CD14-positive monocyte (primary cell): ENCODE data around the gene B3GLCT. TPM values are rescaled to one million over a fixed set of nuclear protein-coding genes. Genes with fewer than 3 reads are reported as not detected.

Source experiments
- DNase-seq, 3 donors: peaks; one replicate each; pipeline ENCODE4 v3.0.0-alpha.2; 2011 to 2022
- H2AFZ ChIP-seq: 2 replicates; pipeline ENCODE4 v1.6.0; 2012; ENCODE audit warnings: mild to moderate bottlenecking, low read depth, low read length, inconsistent platforms; ENCODE audit not compliant: insufficient read depth, poor library complexity, severe bottlenecking
- H3K27ac ChIP-seq, 2 donors: 1 replicate in 1 of 2; 2 replicates in 1 of 2; pipeline ENCODE4 v1.5.1; 2012 to 2013; ENCODE audit warnings: low read length in 2 of 2, control low read depth in 1 of 2, inconsistent platforms in 1 of 2, low read depth in 1 of 2, mild to moderate bottlenecking in 1 of 2
- H3K27me3 ChIP-seq, 2 donors: one replicate each; pipeline versions ENCODE4 v1.6.0 to v1.6.1; 2011 to 2013; ENCODE audit warnings: low read length in 2 of 2; ENCODE audit not compliant: control insufficient read depth in 2 of 2, insufficient read depth in 2 of 2
- H3K36me3 ChIP-seq, 2 donors: replicated peaks in 1 of 2; 1 replicate in 1 of 2; 2 replicates in 1 of 2; pipeline versions ENCODE4 v1.5.1 to v1.6.1; 2012 to 2013; ENCODE audit warnings: low read length in 2 of 2, control low read depth in 1 of 2, inconsistent platforms in 1 of 2, mild to moderate bottlenecking in 1 of 2; ENCODE audit not compliant: insufficient read depth in 2 of 2, control insufficient read depth in 1 of 2
- H3K4me1 ChIP-seq, 2 donors: 1 replicate in 1 of 2; 2 replicates in 1 of 2; pipeline versions ENCODE4 v1.5.1 to v1.6.1; 2012 to 2013; ENCODE audit warnings: low read length in 2 of 2, control low read depth in 1 of 2, inconsistent platforms in 1 of 2, mild to moderate bottlenecking in 1 of 2, moderate library complexity in 1 of 2; ENCODE audit not compliant: insufficient read depth in 2 of 2, control insufficient read depth in 1 of 2
- H3K4me2 ChIP-seq: replicated peaks from 2 replicates; pipeline ENCODE3; 2012; ENCODE audit warnings: low read length, moderate library complexity, mild to moderate bottlenecking; ENCODE audit not compliant: poor library complexity, severe bottlenecking; ENCODE audit errors: extremely low read depth
- H3K4me3 ChIP-seq, 3 experiments: fragments of 200-600 bp in 1 of 3; sonication (generic) in 1 of 3; replicated peaks in 1 of 3; 1 replicate in 2 of 3; 2 replicates in 1 of 3; pipeline ENCODE4 v1.5.1; 2011 to 2013; ENCODE audit warnings: low read length in 3 of 3, mild to moderate bottlenecking in 3 of 3, control low read depth in 2 of 3, low read depth in 2 of 3, inconsistent platforms in 1 of 3, moderate library complexity in 1 of 3
- H3K79me2 ChIP-seq: 2 replicates; pipeline ENCODE4 v1.6.0; 2012; ENCODE audit warnings: mild to moderate bottlenecking, control low read depth, inconsistent platforms, low read length, moderate library complexity; ENCODE audit not compliant: insufficient read depth
- H3K9ac ChIP-seq: 2 replicates; pipeline ENCODE4 v1.6.0; 2017; ENCODE audit warnings: low read length, mild to moderate bottlenecking; ENCODE audit not compliant: insufficient read depth, poor library complexity, severe bottlenecking
- H3K9me3 ChIP-seq, 2 donors: replicated peaks in 1 of 2; 1 replicate in 1 of 2; 2 replicates in 1 of 2; pipeline versions ENCODE4 v1.5.1 to v1.6.1; 2012 to 2013; ENCODE audit warnings: low read length in 2 of 2, control low read depth in 1 of 2; ENCODE audit not compliant: control insufficient read depth in 1 of 2, insufficient read depth in 1 of 2
- H4K20me1 ChIP-seq: 2 replicates; pipeline ENCODE4 v1.6.0; 2012; ENCODE audit warnings: mild to moderate bottlenecking, low read length, control low read depth, moderate library complexity; ENCODE audit not compliant: insufficient read depth
- H3K27ac Mint-ChIP-seq, 7 donors: one replicate each; pipeline ENCODE4 v1.8.0; 2020; ENCODE audit warnings: mild to moderate bottlenecking in 7 of 7, mixed read lengths in 7 of 7, moderate library complexity in 6 of 7, inconsistent platforms in 2 of 7
- H3K27me3 Mint-ChIP-seq, 3 donors: one replicate each; pipeline ENCODE4 v1.8.0; 2021 to 2022; ENCODE audit warnings: low read depth in 3 of 3, mild to moderate bottlenecking in 3 of 3, mixed read lengths in 3 of 3, moderate library complexity in 3 of 3, inconsistent platforms in 1 of 3
- H3K36me3 Mint-ChIP-seq, 2 donors: one replicate each; pipeline ENCODE4 v1.8.0; 2020; ENCODE audit warnings: mixed read lengths in 2 of 2, inconsistent platforms in 1 of 2, mild to moderate bottlenecking in 1 of 2
- H3K4me1 Mint-ChIP-seq: one replicate; pipeline ENCODE4 v1.8.0; 2020; ENCODE audit warnings: mild to moderate bottlenecking, mixed read lengths
- H3K4me3 Mint-ChIP-seq, 2 donors: one replicate each; pipeline ENCODE4 v1.8.0; 2020; ENCODE audit warnings: mild to moderate bottlenecking in 2 of 2, mixed read lengths in 2 of 2, moderate library complexity in 1 of 2
- H3K9me3 Mint-ChIP-seq, 7 donors: one replicate each; pipeline ENCODE4 v1.8.0; 2020 to 2022; ENCODE audit warnings: mixed read lengths in 7 of 7, mild to moderate bottlenecking in 6 of 7, moderate library complexity in 6 of 7, inconsistent platforms in 2 of 7
- WGBS: methylation state at CpG from one replicate; pipeline ENCODE4 v1.1.5; 2013; ENCODE audit warnings: missing lambda C conversion rate; ENCODE audit not compliant: insufficient coverage; 5-methylcytosine and 5-hydroxymethylcytosine counted together
- intact Hi-C, 2 donors: fragments of 100-400 bp; cut with micrococcal nuclease; formaldehyde crosslinking; loops; one replicate each; pipeline versions ENCODE4 v1.15.0 to v1.15.1; 2023
- polyA plus RNA-seq, 3 donors: library from polyadenylated mRNA; depleted of rRNA in 1 of 3; unstranded in 2 of 3; stranded (reverse) in 1 of 3; fragments of 300-500 nt in 2 of 3; fragments of >200 nt in 1 of 3; fragmentation: Illumina TruSeq in 2 of 3; gene quantifications; 1 replicate in 2 of 3; 2 replicates in 1 of 3; pipeline ENCODE4 v1.2.3, GENCODE V29; 2012 to 2021
- TF ChIP-seq, protein P1 (sequence below): fragments of 200-600 bp; IDR thresholded peaks from one replicate; pipeline ENCODE4 v1.8.0; 2022; ENCODE audit warnings: antibody characterized with exemption, mild to moderate bottlenecking

The B3GLCT gene
- polyA plus RNA-seq, 3 donors = 0.63 to 2.0 (median 2.0) TPM

DNA sequence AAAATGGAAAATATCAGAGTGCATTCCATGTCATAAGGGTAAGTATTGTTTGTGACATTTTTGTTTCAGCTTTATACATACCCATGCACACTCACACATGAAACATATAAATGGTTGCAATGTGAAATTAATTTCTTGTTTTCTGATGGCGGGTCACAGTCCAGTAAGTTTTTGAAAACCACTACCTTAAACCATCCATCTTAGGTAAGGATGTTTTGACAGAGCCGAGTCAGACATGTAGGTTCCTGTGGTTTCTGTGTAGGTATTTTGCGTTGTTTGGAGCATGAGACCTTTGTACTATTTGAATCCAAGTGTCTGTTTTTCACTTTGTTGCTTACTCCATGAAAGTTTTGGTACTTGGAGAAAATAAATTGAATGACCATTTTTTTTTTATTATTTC, 121.7 kb downstream of the B3GLCT start:
- H2AFZ ChIP-seq = no peak overlapping the region
- intact Hi-C loops = no loop called here
- H3K4me2 ChIP-seq = no peak overlapping the region

DNA sequence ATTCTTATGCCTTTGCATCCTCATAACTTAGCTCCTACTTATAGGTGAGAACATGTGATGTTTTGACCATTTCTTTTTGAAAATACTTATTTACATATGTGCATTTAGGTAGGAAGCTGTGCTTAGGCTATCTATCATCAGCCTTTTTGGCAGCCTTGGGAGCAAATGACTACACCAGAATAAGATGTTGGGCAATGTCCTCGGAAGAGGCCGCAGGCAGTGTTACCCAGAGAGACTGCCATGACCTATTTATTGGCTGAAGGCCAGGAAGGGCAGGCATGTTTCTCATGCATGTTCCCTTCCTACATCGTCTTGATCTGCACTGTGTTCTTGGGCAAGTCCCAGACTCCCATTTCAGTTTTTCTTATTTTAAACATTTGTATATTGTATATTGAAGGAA, 122.3 kb downstream of the B3GLCT start:
- no peaks in the 10 kb centered on the region for H3K4me1 Mint-ChIP-seq
- Histone ChIP-seq H3K4me1 (no peaks in the 10 kb centered on the region), H3K27me3 (no peaks in the 10 kb centered on the region), H4K20me1 (no peaks in the 10 kb centered on the region), H3K9ac (no peak overlapping the region), H2AFZ (no peak overlapping the region), H3K4me3 (no peak overlapping the region), H3K79me2 (no peaks in the 10 kb centered on the region), H3K9me3 (peaks cover 3 to 6% of the 10 kb centered on the region in 2 donors), H3K4me2 (no peak overlapping the region), H3K36me3 (no peaks in the 10 kb centered on the region), H3K27ac (no peak overlapping the region)
- DNase-seq = no peak
- H3K27ac Mint-ChIP-seq = no peak overlapping the region
- H3K27me3 Mint-ChIP-seq = no peaks in the 10 kb centered on the region
- WGBS = 83% methylated on average over 2 of the region's 3 CpGs
- peaks cover 0 to 6% (median 2%) of the 10 kb centered on the region in 7 donors for H3K9me3 Mint-ChIP-seq
- intact Hi-C loops = no loop called here
- TF ChIP-seq, protein P1, sequence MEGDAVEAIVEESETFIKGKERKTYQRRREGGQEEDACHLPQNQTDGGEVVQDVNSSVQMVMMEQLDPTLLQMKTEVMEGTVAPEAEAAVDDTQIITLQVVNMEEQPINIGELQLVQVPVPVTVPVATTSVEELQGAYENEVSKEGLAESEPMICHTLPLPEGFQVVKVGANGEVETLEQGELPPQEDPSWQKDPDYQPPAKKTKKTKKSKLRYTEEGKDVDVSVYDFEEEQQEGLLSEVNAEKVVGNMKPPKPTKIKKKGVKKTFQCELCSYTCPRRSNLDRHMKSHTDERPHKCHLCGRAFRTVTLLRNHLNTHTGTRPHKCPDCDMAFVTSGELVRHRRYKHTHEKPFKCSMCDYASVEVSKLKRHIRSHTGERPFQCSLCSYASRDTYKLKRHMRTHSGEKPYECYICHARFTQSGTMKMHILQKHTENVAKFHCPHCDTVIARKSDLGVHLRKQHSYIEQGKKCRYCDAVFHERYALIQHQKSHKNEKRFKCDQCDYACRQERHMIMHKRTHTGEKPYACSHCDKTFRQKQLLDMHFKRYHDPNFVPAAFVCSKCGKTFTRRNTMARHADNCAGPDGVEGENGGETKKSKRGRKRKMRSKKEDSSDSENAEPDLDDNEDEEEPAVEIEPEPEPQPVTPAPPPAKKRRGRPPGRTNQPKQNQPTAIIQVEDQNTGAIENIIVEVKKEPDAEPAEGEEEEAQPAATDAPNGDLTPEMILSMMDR = no peak
- no peak overlapping the region for H3K4me3 Mint-ChIP-seq
- H3K36me3 Mint-ChIP-seq = peaks cover 0 to 3% of the 10 kb centered on the region in 2 donors

More for the DNA sequence above, 121.7 kb downstream of the B3GLCT start:
- Mint-ChIP-seq H3K36me3 (peaks cover 0 to 3% of the 10 kb centered on the region in 2 donors), H3K9me3 (peaks cover under 1 to 11% (median 5%) of the 10 kb centered on the region in 7 donors), H3K4me1 (no peaks in the 10 kb centered on the region), H3K27ac (peak overlapping the region in 1 of 7 donors; percentile 28), H3K27me3 (no peaks in the 10 kb centered on the region), H3K4me3 (no peak overlapping the region)
- no peaks in the 10 kb centered on the region for H4K20me1 ChIP-seq
- no peaks in the 10 kb centered on the region for H3K4me1 ChIP-seq
- H3K9me3 ChIP-seq = peaks cover 9% of the 10 kb centered on the region in 2 donors
- H3K27ac ChIP-seq = no peak overlapping the region
- no peak overlapping the region for H3K4me3 ChIP-seq
- H3K27me3 ChIP-seq = no peaks in the 10 kb centered on the region
- DNase-seq = no peak
- H3K9ac ChIP-seq = no peak overlapping the region
- no peaks in the 10 kb centered on the region for H3K36me3 ChIP-seq
- TF ChIP-seq, protein P1 = no peak
- no peaks in the 10 kb centered on the region for H3K79me2 ChIP-seq
- WGBS = no CpG with 5 or more reads among the region's 3 CpGs
